IPS DF 19.7 (cell line): Measurements from ENCODE around the gene RGS12.

ENCODE experiments used
- DNase-seq: peaks from one replicate; pipeline ENCODE4 v3.0.0-alpha.2; 2013; ENCODE audit warnings: low read depth, low spot score

RGS12 gene

DNA sequence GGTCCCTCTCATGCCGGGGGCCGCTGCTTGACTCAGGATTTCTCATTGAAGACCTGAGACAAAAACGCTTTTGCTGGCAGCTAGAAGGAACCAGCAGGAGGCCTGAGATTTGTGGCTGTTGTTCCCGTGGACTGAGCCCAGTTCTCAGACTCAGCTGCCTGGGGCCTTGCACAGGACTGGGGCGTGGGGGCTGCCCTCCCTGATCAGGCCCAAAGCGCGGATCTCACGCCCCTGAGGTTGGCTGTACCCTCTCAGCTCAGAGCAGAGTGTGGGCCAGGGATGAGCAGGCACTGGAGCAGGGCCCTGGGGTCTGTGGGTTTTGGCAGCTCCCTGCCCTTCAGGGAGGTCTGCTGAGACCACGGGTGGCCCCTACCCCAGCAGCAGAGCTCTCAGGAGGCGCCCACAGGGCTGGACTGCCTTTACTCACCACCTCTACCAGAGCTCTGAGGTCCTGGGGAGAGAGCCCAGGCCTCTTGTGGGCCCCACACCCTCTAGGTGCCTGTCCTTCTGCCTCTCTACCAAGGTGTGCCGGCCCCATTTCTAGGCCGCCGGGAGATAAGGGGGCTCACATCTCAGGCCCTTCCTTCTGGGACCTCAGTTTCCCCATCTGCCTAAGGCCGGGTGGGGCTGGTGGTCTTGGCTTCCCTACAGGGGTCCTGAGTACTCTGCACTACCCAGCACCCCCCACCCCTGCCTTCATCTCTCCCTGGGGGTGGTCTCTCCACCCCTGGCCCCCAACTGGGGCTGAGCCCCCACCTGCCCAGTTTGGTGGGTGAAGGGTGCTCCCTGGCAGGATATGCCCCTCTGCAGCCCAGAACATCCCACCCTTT is 38.3 kb upstream of the RGS12 start:
- no peak for DNase-seq

DNA sequence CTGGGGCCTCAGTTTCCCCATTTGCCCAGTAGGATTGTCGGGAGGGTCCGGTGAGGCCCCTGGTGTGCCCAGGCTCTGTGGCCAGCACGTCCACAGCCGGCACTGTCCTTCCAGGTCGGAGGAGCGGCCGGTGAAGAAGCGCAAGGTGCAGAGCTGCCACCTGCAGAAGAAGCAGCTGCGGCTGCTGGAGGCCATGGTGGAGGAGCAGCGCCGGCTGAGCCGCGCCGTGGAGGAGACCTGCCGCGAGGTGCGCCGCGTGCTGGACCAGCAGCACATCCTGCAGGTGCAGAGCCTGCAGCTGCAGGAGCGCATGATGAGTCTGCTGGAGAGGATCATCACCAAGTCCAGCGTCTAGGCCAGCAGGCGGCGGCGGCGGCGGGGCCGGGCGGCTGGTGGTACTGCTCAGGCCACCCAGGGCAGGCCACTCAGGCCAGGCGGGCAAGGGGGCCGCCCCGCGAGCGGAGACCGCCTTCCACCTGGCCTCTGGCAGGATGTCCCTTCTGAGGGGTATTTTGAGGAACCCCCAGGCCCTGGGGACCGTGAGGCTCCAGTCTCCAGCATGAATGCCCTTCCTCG is 37.1 kb upstream of the RGS12 start:
- DNase-seq: no peak

DNA sequence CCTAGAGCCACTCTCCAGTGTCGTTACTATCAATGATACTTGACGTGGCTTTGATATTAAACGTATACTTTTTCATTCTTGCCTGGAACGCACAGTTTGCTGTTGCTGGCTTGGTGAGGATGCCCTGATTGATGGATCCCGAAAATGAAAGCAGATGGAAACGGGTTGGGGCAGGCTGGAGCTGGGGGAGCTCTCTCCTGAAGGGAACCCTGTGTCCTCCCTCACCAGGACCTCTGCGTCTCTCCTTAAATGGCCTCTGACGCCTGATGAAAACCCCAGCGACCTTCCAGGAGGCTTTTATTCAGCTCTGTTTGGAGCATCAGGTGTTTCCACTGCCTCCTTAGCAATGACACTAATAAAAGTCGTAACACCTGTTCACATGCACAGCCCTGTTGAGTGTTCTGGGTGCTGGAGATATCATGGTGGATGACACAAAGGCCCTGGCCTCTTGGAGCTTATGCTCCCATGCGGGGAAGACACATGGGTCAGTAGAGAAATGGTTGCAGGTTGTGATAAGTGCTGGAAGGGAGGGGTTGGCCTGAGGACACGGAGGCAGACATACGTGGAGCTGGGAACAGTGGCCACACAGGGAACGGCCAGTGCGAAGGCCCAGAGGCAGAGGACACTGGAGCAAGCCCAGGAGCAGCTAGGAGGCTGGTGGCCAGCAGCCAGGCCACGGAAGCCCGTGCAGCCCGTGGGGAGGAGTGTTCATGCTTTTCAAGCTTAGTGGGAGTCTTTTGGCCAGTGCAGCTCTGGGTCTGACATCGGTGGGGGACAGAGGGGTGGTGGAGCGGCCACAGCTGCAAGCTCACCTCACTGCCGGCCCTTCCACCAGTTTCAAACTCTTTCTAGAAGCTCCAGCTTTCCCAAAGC is 36.4 kb upstream of the RGS12 start:
- no peak for DNase-seq

DNA sequence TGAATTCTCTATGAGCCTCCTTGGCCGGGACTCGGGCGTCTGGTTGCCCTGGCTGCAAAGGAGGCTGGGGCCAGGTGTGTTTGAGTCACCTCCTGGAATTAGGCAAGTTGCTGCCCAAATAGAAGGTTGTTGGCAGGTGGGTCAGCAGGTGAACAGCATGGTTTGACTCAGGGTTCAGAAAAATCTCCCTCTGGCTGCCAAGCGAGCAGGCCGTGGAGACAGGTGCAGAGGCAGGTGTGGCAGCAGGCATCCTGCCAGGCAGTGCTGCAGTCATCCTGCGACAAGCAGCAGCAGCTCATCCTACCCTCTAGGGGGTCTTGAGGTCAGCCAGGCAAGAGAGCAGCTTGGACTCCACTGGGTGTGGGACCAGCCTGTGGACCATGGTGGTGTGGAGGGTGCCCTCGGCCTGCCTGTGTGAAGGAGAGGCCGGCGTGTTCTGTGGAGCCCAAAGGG is 35.7 kb upstream of the RGS12 start:
- no peak for DNase-seq

DNA sequence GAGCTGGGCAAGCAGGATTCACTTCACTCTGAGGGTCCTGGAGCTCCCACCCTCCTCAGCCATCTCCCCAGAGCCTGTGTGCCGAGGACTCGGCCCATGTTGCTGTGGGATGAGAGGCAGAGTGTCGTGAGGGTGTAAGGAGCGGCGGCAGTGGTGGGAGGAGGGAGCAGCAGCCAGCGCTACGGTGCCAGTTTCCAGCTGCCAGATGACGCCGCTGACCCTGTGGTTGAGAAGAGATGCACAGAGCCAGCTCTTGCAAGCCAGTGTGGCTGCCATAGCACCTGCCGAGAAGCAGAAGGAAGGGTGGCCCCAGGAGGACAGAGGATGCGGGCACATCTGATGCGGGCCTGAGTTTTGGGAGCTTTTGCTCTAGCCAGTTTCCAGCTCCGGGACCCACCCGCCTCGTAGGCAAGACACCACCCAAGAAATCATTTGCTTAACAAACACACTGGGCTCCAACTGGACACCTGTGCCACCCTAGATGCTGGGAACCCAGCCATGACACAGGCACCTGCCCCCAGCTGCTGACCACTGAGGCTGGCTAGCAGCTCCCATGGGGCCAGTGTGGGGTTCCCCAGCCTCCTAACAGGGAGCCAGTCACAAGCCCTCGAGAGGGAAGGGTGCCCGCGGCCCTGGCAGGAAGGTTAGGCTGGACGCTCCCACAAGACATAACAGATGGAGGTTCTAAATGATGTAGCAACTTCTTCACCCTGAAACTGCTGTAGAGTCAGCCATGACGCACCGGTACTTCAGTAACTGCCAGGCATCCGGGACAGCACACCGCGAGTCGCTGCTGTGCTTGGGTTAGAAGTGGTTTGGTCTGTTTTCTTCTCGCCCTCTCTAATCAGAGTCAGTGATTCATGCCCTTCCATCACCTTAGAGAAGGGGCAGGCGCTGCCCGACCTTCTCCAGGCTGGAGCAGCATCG is 35.0 kb upstream of the RGS12 start:
- DNase-seq: no peak

DNA sequence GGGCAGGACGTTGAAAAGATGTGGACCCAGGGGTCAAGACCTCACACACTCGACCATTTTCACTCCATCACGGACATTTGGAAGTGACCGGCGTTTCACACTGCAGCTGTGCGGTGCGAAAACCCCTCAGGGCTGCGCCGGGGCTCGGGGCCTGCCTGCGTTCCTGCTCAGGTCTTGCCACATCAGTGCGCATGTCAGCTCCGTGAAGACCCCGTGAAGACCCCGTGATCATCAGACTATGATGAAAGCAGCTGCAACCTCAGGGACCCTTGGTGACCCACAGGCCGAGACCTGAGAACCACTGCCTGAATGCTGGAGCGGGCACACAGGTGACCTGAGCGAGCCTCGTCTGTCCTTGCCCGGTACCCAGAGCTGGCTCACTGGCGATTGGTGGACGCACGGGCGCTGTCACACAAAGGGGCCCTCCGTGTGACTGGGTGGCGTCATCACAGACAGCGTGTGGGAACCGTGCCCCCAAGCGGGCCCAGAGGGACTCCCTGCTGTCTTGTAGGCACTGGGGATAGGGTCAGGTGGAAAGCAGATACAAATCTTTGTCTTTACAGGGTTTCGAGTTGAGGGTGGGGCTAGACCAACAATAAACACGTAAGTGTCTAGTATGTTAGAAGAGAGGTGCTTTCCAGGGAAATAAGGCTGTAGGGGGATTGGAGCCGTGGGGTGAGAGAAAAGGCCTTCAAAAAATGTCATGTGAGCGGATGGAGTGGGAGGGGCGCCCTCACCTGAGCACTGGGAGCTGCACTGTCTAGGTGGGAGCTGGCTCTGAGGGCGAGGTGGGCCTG is 31.2 kb upstream of the RGS12 start:
- no peak for DNase-seq

DNA sequence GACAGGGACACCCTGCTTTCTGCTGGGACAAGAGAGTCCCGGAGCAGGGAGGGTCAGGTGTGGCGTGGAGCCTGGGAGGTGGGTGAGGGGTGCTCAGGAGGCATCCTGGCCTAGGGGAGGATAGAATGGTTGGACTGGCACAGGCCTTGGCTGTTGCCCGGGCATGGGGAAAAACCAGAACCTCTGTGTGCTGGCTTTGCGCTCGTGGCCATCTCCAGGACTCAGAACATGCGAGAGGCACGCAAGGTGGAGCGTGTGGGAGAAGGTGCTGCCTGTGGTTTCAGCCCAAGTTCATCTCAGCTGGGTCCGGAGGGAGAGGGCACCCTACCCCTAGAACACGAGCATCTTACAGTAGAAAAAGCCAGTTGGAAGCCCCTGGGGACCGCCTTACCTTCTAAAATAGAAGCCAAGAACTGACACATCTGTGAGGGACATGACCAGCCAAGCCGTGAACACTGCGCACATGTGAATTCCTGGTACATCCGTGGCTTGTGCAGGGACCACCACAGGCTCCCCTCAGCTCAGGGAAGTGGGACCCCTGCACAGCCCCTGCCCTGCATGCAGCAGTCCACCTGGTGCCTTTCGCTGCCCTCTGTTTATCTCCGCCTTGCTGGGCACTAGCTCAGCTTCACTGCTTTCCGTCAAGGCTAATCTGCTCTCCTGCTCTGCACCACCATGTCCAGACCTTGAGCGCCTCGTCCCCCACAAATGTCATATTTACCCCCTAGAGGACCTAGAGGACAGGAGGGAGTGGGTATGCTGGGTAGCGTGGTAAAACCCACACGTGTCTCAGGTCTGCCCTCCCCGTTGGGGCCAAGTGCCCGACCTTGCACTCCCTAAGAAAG is 30.4 kb upstream of the RGS12 start:
- DNase-seq: no peak

DNA sequence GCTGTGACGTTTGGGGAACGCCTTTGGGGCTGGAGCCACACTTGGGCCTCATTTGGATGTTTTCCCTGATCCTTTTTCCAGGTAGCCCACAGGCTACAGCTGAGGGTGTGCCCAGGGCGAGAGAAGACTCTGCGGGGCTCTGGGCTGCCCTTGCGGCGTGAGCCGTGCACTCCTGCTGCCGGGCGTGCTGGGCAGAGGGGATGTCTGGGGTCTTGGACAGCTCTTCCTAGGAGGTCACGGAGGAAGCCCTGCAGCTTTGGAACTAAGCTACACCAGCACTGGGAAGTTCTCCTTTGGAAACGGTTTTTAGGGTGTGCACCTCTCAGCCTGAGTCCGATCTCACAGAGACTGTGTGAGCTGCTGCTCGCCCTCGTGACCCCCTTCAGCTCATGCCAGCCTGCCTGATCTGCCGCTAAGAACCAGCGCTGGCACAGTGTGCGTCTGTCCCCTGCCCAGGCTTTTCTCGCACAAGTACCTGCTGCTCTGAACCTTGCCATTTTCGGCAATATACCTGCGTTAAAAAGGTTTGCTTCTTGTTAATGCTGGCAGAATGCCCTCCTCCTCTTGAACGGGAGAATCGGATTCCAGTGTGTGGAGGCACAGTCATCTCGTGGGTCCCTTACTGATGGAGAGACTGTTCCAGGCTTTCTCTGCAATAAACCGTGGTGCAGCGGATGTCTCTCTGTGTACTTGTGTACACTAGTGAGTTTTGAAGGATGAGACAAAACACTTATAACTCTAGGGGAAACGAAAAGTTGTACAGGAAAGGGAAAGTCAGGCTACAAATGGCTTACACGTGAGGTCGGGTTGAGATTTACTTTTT is 29.6 kb upstream of the RGS12 start:
- DNase-seq: no peak

DNA sequence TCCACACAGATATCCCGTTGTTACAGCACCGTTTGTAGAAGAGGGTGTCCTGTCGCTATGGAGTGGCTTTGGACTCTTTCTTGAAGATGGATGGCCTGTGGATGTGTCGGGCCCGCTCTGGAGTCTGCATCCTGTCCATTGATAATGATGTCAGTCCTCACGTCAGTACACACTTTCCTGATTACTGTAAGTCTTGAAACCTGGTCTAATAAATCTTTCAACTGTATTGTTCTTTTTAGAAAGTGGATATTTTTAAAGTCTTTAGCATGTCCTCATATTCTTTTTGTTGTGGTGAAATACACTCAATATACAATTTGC is 29.0 kb upstream of the RGS12 start:
- DNase-seq: no peak

DNA sequence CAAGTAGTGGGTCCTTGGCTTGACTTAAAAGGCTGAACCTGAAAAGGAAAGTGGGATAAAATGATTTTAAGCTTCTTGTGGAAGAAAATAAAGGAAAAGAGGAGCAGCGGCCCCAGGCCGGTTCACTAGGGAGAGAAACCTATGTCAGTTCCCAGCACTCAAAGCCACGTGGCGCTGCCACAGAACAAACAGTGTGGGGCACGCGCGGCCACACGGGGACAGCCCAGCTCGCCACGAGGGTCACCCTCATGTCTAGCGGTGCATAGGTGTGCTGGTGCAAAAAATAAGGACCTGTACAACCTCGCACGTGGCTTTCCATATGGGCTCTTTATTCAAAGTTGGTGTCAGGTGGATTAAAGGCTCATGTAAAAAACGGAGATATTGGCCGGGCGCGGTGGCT is 26.7 kb upstream of the RGS12 start:
- no peak for DNase-seq

DNA sequence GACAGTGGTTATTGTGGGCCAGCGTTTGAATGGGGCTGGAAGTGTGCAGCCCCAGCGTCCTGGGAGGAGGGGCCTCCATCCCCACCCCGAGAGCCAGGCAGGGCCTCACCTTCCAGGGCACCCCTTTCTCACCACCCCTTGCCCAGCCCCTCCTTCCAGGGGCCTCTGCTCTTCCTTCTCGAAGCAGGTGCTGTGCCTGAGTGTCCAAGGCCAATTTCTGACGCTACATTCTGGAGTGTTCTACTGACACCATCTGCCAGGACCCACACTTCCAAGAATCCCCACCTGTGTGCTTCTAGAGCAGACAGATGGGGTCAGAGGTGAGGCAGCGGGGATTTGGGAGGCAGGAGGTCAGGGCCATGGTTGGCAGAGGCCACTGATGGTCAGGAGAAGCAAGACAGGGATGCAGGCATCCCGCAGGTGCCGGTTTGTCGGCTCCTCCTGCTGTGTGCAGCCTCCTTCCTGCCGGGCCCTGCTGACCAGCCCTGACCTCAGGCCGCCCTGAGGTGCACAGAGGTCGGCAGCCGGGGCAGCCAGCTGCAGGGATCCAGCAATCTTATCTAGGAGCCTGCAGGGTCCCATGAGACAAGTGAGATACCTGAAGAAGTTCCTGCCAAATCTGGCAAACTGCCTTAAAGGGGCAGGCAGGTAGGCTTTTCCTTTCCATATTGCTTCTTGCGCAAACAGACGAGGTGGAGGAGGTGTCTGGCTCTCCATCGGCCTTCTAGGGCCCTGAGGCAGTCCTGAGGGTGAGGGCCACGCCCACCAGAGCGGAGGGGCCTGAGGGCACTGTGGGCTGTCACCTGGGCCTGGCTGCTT is 25.0 kb upstream of the RGS12 start:
- DNase-seq: no peak

DNA sequence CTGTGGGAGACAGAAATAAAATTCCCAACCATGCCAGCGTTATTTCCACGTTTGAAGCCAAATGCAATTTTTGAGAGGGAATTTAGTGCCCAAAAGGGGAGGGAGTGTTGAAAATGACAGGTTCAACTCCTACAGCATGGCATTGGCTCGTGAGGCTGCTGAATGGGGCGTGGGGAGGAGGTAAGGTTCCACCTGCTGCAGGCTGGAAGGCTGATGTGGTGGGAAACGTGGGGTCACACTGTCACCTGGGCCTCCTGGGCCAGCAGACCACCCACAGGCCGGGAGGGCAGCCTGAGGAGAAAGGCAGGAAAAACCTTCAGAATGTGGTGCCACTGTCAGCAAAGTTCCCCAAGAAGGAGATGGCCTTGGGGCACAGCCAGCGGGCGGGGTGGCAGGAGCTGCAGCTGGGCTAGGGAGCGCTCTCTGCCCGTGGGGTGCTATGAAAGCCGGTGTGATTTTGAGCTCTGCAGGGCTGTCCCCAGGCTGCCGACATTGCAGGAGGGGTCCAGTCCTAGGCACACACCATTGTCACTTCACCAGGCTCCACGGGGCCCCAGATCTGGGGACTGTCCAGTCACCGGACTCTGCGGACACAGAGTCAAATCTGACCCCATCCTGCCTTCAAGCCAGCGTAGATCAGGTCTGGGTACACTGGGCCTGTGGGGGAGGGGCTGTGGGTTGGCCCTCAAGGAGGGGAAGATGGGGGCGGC is 24.3 kb upstream of the RGS12 start:
- DNase-seq: no peak

DNA sequence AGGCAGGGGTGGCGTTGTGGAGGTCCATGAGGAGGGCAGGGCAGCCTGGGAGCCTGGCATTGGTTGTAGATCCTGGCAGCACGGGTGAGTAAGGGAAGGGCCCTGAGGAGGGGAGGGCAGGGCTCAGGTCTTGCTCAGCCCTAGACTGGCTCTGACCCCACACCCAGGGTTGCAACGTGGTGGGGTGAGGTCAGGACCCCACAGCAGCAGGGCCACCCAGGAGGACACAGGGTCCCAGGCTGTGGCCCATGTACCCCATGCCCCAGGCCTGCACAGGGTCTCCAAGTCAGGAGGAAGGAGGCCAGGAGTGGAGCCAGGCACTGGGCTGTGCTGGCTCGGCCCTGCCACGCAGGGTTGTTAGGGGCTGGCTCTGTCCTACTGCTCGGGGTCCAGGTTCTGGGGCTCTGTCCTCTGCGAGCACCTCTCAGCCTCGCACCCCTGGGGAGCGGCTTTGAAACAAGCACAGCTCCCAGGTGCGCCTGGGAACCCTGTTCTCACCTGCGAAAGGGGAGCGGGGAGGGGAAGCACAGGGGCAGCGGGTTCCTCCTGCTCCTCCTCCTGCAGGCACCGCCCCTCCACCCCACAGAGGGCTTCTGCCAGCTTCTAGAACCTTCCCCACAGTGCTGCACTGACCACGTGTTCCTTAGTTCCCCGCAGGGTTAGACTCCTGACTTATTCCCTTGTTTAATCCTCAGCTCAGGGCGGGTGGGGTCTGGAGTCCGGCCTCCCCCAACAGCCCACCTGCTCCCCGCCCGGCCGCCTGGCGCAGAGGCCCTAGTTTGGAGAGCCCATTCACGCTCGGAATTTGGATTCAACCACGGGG is 23.5 kb upstream of the RGS12 start:
- DNase-seq: no peak

DNA sequence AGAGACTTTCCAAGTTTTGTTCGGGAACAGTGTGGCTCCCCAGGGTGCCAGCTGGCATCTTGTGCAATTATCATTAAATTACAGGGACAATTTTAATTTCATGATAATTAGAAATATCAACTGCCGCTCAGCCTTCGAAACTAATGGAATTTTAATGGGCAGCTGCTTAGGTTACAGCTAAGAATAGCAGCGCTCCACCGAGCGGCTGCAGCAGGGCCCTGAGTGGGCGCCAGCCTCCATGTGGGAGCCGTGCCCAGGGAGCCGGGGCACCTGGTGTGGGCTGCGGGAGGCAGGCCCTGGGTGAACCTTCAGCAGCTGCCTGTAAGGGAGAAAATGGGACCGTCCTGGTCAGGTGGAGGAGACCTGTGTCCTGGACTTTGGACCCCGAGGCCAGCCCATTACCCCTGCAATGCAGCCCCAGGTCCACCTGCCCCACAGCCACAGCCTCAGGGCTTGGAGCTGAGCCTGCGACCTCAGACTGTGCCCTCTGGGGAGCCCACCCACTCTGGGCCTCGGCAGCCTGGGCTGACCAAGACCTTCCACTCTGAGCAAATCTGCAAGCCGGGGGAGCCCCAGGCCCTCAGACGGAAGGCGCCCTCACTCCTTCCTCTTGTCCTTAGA is 22.7 kb upstream of the RGS12 start:
- no peak for DNase-seq

DNA sequence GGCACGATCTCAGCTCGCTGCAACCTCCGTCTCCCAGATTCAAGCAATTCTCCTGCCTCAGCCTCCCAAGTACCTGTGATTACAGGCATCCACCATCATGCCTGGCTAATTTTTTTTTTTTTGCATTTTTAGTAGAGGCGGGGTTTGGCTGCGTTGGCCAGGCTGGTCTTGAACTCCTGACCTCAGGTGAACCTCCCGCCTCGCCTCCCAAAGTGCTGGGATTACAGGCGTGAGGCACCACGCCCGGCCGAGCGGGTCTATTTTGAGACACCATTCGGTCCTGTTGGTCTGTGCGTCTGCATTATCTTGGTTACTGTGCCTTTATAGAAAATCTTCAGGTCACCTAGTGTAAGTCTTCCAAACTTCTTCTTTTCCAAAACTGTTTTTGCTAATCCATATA is 21.7 kb upstream of the RGS12 start:
- no peak for DNase-seq

DNA sequence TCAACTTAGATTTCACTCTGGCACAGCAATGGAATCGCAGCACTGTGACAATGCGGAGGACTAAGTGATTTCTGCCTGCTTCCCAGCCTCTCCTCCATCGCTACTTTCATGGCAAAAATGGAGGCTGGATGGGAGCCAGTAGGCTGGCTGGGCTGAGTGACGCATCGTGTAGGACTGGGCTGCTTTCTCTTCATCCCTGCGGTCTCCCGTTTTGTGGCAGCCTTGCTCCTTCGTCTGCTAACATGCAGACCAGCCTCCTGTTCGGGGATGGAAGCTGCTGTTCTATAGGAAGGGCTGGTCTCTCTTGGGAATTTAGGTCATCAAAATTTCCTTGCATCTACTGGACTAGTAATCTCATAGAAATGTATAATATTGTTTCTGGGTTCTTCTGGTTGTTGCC is 15.8 kb upstream of the RGS12 start:
- DNase-seq: no peak
